Mesenteric fat pad (tissue), 1 donor: Measurements from ENCODE around the gene TLN1. TPM values are rescaled to one million over a fixed set of nuclear protein-coding genes. Genes with fewer than 3 reads are reported as not detected.

Experiments used
- DNase-seq: peaks from one replicate; pipeline ENCODE4 v3.0.0-alpha.2; 2020; ENCODE audit warnings: low spot score
- total RNA-seq: library from RNA; stranded (reverse); fragmentation: NEBNext Ultra II Directional; extraction: Animal tissue kit (Norgen Biotek cat#: 25700); gene quantifications from one replicate; pipeline ENCODE4 v1.2.1, GENCODE V29; 2021
- donor health status: DM: yes; HTN: yes; CAD: no.

TLN1 gene
- total RNA-seq, 1 donor from 2014 or later: 622 TPM

GRCh38 chr9:35756275-35757225, 24.6 kb upstream of the TLN1 start:
- DNase-seq: no peak

GRCh38 chr9:35755071-35755470, 23.1 kb upstream of the TLN1 start:
- no peak for DNase-seq

- no peak for DNase-seq
Observed at GRCh38 chr9:35754264-35754663, 22.3 kb upstream of the TLN1 start, which contains the start of gene MSMP. TSS of gene MSMP (minus strand) at chr9:35754276. CDS start at chr9:35754129, 147 bp downstream.

- DNase-seq: no peak
Observed at GRCh38 chr9:35753466-35753865, 21.5 kb upstream of the TLN1 start.

- DNase-seq: no peak
Observed at GRCh38 chr9:35750256-35750531, 18.2 kb upstream of the TLN1 start.

GRCh38 chr9:35749515-35750255, 17.7 kb upstream of the TLN1 start:
- DNase-seq: no peak

- peak; percentile 96 for DNase-seq
Observed at GRCh38 chr9:35748858-35749514, 17.0 kb upstream of the TLN1 start, which contains the start of the genes GBA2 and RGP1. TSS of gene GBA2 (minus strand) at chr9:35749228. CDS start at chr9:35748704, 524 bp downstream. TSS of gene RGP1 (plus strand) at chr9:35749287. CDS start at chr9:35749756, 469 bp downstream.

GRCh38 chr9:35748242-35748857, 16.4 kb upstream of the TLN1 start:
- DNase-seq: no peak

- DNase-seq: no peak
Observed at GRCh38 chr9:35746583-35746982, 14.6 kb upstream of the TLN1 start.

- no peak for DNase-seq
Observed at GRCh38 chr9:35745569-35745968, 13.6 kb upstream of the TLN1 start.

- no peak for DNase-seq
Observed at GRCh38 chr9:35743880-35744518, 12.0 kb upstream of the TLN1 start.

- DNase-seq: no peak
Observed at GRCh38 chr9:35743452-35743851, 11.5 kb upstream of the TLN1 start.

GRCh38 chr9:35741740-35742139, 9.7 kb upstream of the TLN1 start:
- no peak for DNase-seq

GRCh38 chr9:35740243-35740642, 8.2 kb upstream of the TLN1 start:
- no peak for DNase-seq

- no peak for DNase-seq
Observed at GRCh38 chr9:35738924-35739323, 6.9 kb upstream of the TLN1 start.

GRCh38 chr9:35738186-35738585, 6.2 kb upstream of the TLN1 start:
- DNase-seq: no peak

- no peak for DNase-seq
Observed at GRCh38 chr9:35737143-35737542, 5.1 kb upstream of the TLN1 start.

- DNase-seq: no peak
Observed at GRCh38 chr9:35736201-35736633, 4.2 kb upstream of the TLN1 start.

GRCh38 chr9:35734096-35734495, 2.1 kb upstream of the TLN1 start:
- no peak for DNase-seq

GRCh38 chr9:35732800-35733541, 976 bp upstream of the TLN1 start:
- no peak for DNase-seq
